Uterus (tissue), 4 donors: ENCODE measurements around the gene CLCF1. TPM values are rescaled to one million over a fixed set of nuclear protein-coding genes. Genes with fewer than 3 reads are reported as not detected.

ENCODE experiments used
- DNase-seq, 2 donors: peaks; one replicate each; pipeline ENCODE4 v3.0.0-alpha.2; 2019 to 2020
- H3K27ac ChIP-seq, 2 donors: fragments of 200-600 bp; sonication (generic); 1 replicate in 1 of 2; 2 replicates in 1 of 2; pipeline ENCODE4 v1.5.1; 2016 to 2018
- H3K27me3 ChIP-seq, 2 donors: fragments of 200-600 bp; sonication (generic); one replicate each; pipeline ENCODE4 v1.5.1; 2018 to 2019; ENCODE audit warnings: control low read depth in 1 of 2
- H3K36me3 ChIP-seq, 2 donors: fragments of 200-600 bp; sonication (generic); one replicate each; pipeline ENCODE4 v1.5.1; 2019; ENCODE audit warnings: control low read depth in 1 of 2
- H3K4me1 ChIP-seq, 2 donors: fragments of 200-600 bp; sonication (generic); one replicate each; pipeline ENCODE4 v1.5.1; 2018 to 2019; ENCODE audit warnings: control low read depth in 1 of 2
- H3K4me3 ChIP-seq, 2 donors: fragments of 200-600 bp; sonication (generic); 1 replicate in 1 of 2; 2 replicates in 1 of 2; pipeline ENCODE4 v1.5.1; 2018 to 2019; ENCODE audit warnings: mild to moderate bottlenecking in 1 of 2
- H3K9me3 ChIP-seq, 2 donors: fragments of 200-600 bp; sonication (generic); one replicate each; pipeline ENCODE4 v1.5.1; 2019; ENCODE audit warnings: control low read depth in 1 of 2
- POLR2A ChIP-seq, 2 donors: fragments of 450-650 bp; IDR thresholded peaks; one replicate each; pipeline ENCODE4 v1.6.1; 2016; ENCODE audit warnings: antibody characterized with exemption in 2 of 2, mild to moderate bottlenecking in 1 of 2, moderate library complexity in 1 of 2
- intact Hi-C: fragments of 100-400 bp; cut with DNase I; formaldehyde crosslinking; loops from one replicate; pipeline ENCODE4 v1.15.1; 2023; ENCODE audit warnings: low total_unique reads
- total RNA-seq, 4 donors: library from RNA; depleted of rRNA in 3 of 4; stranded (reverse); fragments of >200 nt in 3 of 4; gene quantifications; one replicate each; pipeline versions ENCODE4 v1.1.0 to v1.2.4, GENCODE V29; 2014 to 2023
- TF ChIP-seq, protein P1 (sequence below), 4 experiments: fragments of 200-600 bp in 2 of 4; fragments of 450-650 bp in 2 of 4; sonication (generic) in 2 of 4; IDR thresholded peaks; one replicate each; pipeline ENCODE4 v1.5.1; 2016 to 2019; ENCODE audit warnings: antibody characterized with exemption in 4 of 4, mild to moderate bottlenecking in 2 of 4, moderate library complexity in 1 of 4
- donor health status: DM: yes; HTN: yes; CAD: no.

Gene CLCF1
- total RNA-seq, 4 donors from 2014 or later = 0.77 to 19.3 (median 7.4) TPM

DNA sequence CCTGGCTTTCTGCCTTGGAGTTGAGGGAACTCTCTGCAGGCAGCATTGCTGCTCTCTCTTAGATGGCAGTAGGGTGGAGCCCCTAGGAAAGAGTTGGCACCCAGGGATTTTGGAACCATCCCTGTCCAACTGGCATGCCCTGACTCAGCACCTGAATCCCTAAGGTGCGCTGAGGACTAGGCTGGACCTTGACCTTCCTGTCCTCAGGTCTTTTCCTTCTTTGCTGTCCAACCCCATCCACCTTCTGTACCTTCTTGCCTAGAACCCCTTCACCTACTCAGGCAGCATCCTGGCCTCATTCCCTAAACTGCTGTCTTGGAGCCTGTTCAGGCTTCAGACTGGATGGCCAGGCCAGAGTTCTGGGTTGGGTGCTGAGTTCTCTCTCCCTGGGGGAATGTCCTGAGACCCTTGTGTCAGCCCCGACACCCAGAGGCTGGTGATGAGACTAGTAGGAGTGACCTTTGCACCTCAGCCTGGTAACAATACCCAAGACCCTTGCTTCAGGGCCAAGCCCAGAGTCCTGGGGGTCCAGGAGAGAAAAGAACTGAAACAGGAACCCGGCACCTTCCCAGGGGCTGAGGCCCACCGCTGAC is 17.5 kb downstream of the CLCF1 start:
- Histone ChIP-seq H3K36me3 (no peaks in the 10 kb centered on the region), H3K27me3 (no peaks in the 10 kb centered on the region), H3K27ac (peak overlapping the region; percentile 97 to 99), H3K4me3 (no peak overlapping the region), H3K9me3 (no peaks in the 10 kb centered on the region), H3K4me1 (peaks cover 31 to 42% of the 10 kb centered on the region in 2 donors)
- TF ChIP-seq POLR2A (IDR thresholded peaks at IDR 0.05) = no peak
- TF ChIP-seq, protein P1, sequence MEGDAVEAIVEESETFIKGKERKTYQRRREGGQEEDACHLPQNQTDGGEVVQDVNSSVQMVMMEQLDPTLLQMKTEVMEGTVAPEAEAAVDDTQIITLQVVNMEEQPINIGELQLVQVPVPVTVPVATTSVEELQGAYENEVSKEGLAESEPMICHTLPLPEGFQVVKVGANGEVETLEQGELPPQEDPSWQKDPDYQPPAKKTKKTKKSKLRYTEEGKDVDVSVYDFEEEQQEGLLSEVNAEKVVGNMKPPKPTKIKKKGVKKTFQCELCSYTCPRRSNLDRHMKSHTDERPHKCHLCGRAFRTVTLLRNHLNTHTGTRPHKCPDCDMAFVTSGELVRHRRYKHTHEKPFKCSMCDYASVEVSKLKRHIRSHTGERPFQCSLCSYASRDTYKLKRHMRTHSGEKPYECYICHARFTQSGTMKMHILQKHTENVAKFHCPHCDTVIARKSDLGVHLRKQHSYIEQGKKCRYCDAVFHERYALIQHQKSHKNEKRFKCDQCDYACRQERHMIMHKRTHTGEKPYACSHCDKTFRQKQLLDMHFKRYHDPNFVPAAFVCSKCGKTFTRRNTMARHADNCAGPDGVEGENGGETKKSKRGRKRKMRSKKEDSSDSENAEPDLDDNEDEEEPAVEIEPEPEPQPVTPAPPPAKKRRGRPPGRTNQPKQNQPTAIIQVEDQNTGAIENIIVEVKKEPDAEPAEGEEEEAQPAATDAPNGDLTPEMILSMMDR (IDR thresholded peaks at IDR 0.05) = no peak
- DNase-seq = no peak
- intact Hi-C loops = loop anchor here (2.0 kb wide), 1 partner anchor 27 kb away; no protein-coding TSS in a partner anchor

DNA sequence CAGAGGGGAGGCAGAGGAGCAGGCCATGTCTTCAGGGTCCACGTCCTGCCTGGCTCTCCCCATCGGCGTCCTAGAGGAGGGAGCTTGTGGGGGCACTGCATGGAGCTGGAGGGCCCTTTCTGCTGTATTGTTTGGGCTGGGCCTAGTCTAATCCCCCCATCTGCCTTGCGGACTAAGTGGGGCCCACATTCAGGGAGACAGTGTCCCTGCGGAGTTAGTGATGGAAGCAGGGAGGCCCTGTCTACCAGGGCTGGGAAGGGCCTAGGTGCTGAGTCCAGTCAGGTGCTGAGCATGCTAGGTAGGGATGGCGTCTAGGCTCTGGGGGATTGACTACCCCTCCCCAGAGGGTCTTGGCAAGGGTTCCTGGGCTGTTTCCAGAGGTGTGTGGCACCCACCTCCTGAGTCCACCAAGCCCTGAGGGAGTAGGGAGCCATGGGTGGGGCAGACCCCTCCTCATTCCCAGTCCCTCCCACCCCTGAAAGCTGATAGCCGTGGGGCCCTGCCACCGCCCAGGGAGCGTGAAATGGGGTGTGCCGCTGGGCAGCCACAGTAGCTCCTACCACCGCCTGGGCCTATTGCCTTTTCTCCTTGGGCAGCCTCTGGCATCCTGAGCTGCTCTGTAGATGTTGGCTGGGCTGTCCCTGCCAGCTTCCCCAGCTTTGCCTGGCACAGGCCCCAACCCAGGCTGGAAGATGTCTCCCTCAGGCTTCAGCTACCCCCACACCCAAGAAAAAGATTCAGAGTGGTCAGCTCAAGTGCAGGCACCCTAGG is 18.2 kb downstream of the CLCF1 start:
- no peaks in the 10 kb centered on the region for H3K27me3 ChIP-seq
- H3K36me3 ChIP-seq = no peaks in the 10 kb centered on the region
- DNase-seq = peak in 1 of 2 donors; percentile 45
- TF ChIP-seq, protein P1 (IDR thresholded peaks at IDR 0.05) = no peak
- no peak for TF ChIP-seq POLR2A (IDR thresholded peaks at IDR 0.05)
- no peaks in the 10 kb centered on the region for H3K9me3 ChIP-seq
- intact Hi-C loops = no loop called here
- no peak overlapping the region for H3K4me3 ChIP-seq
- H3K27ac ChIP-seq = peak overlapping the region; percentile 97 to 99
- peaks cover 31 to 42% of the 10 kb centered on the region in 2 donors for H3K4me1 ChIP-seq

DNA sequence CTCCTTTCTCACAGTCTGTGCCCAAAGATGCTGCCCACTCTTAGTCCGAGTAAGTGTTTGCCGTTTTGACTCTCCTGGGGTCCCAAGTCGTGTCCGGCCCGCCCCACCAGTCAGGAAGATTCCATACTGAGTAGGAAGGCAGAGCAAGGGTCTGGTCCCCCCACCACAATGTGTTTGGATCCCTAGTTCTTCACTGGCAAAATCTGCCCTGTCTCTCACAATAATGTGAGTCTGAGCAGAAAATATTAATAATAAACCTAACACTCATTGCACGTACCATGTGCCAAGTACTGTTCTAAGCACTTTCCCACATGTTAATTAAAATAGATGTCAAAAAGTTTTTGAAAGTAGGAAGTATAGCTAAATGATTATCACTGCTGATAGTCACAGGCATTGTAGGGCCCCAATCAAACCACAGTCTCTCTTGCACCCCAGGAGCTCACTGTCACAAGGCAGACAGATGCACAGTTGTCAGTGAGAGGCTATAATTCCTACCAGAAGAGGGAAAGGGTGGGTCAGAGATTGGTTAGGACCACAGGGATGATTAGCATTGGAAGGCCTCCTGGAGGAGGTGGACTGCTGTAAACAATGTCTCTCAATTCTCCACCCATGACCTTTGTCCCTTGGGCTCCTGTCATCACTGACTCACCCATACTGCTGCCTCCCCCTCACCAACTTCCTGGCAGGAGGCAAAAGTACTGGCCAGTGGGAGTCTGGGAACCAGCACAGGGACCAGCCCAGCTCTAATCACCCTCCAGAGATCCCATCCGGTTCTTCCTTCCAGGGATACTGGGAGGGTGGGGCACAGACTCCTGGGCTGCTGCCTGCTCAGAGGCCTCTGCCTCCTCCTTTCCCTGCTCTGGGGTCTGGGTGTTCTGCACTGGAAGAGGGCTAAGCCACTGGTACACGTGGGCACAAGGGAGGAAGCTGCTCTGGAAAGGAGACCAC is 19.0 kb downstream of the CLCF1 start:
- intact Hi-C loops = no loop called here
- H3K4me1 ChIP-seq = peaks cover 31 to 42% of the 10 kb centered on the region in 2 donors
- peak; percentile 77 to 89 for DNase-seq
- TF ChIP-seq, protein P1 (IDR thresholded peaks at IDR 0.05) = peak in 1 of 4 experiments; percentile 26
- TF ChIP-seq POLR2A (IDR thresholded peaks at IDR 0.05) = peak in 1 of 2 donors; percentile 15
- H3K4me3 ChIP-seq = peak overlapping the region; percentile 67 to 77
- no peaks in the 10 kb centered on the region for H3K36me3 ChIP-seq
- H3K27me3 ChIP-seq = no peaks in the 10 kb centered on the region
- H3K9me3 ChIP-seq = no peaks in the 10 kb centered on the region
- peak overlapping the region; percentile 97 to 99 for H3K27ac ChIP-seq

DNA sequence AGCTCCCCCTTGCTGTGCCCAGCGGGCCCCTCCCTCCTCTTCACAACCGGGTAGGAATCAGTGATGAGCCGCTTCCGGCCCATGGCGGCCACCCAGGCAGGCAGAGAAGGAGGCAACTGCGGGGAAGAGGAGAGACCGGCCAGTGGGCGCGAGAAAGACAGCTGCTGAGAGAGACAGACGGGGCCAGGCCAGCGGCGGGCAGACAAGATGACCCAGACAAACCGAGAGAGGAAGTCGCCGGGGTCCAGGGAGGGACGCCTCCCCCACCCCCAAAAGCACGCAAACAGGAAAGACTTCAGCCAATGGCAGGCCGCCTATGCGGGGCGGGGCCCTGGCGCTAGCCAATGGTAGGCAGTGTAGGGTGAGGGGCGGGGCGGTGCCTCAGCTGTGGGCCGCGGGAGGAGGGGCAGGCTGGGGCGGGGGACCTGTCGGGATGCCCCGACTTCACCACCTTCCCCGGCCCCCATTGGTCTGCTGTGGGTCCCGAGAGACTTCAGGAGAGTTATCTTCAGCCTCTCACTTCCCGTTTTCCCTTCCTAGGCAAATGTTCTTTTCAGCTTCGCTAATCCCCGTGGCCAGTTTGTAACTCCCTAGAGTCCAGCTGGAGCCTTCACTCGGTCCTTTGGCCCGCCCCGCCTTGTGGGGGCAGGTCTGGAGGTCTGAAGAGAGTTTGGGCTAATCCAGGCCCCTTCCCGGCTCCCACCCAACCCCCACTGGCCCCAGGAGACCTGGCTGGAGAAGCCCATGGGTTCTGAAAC is 19.9 kb downstream of the CLCF1 start, which contains the start of gene POLD4:
Gene POLD4, minus strand, starts transcription at position 230 of the 758 bp plus-strand sequence. Its CDS starts 147 bp downstream, at position 83.
- peak; percentile 66 to 88 for TF ChIP-seq POLR2A (IDR thresholded peaks at IDR 0.05)
- TF ChIP-seq, protein P1 (IDR thresholded peaks at IDR 0.05) = peak in 3 of 4 experiments; percentile 2 to 9 (median 5)
- no peaks in the 10 kb centered on the region for H3K9me3 ChIP-seq
- H3K27ac ChIP-seq = peak within 1 kb of the TSS; percentile 97 to 99
- intact Hi-C loops = no loop called here
- DNase-seq = peak; percentile 99
- H3K4me1 ChIP-seq = peaks cover 31 to 42% of the 10 kb centered on the region in 2 donors
- no peaks in the 10 kb centered on the region for H3K36me3 ChIP-seq
- H3K27me3 ChIP-seq = no peaks in the 10 kb centered on the region
- peak within 1 kb of the TSS; percentile 67 to 77 for H3K4me3 ChIP-seq
